Endodermal cell (in vitro differentiated cells): ENCODE measurements around the gene SEPTIN10. TPM values are rescaled to one million over a fixed set of nuclear protein-coding genes. Genes with fewer than 3 reads are reported as not detected.
A peak's percentile ranks its signal among the peaks of the same experiment; 100 is the strongest.

Experiments used
- DNase-seq: peaks from one replicate; pipeline ENCODE4 v3.0.0-alpha.2; 2017
- H3K27ac ChIP-seq: 2 replicates; pipeline ENCODE4 v1.5.1; 2013; ENCODE audit warnings: mild to moderate bottlenecking, low read depth, low read length, moderate library complexity
- H3K27me3 ChIP-seq: 2 replicates; pipeline ENCODE4 v1.6.1; 2013; ENCODE audit warnings: mild to moderate bottlenecking, low read length, moderate library complexity; ENCODE audit not compliant: insufficient read depth, control insufficient read depth, poor library complexity, severe bottlenecking
- H3K36me3 ChIP-seq: 2 replicates; pipeline ENCODE4 v1.7.0; 2013; ENCODE audit warnings: mild to moderate bottlenecking, low read length, moderate library complexity; ENCODE audit not compliant: control insufficient read depth, insufficient read depth
- H3K4me1 ChIP-seq: one replicate; pipeline ENCODE4 v1.7.0; 2013; ENCODE audit warnings: low read length; ENCODE audit not compliant: control insufficient read depth, insufficient read depth
- H3K4me3 ChIP-seq: 2 replicates; pipeline ENCODE4 v1.5.1; 2013; ENCODE audit warnings: mild to moderate bottlenecking, low read length, moderate library complexity
- H3K9ac ChIP-seq: 2 replicates; pipeline ENCODE4 v1.6.1; 2013; ENCODE audit warnings: mild to moderate bottlenecking, low read length, moderate library complexity; ENCODE audit not compliant: poor library complexity, severe bottlenecking; ENCODE audit errors: extremely low read depth
- H3K9me3 ChIP-seq: 2 replicates; pipeline ENCODE4 v1.6.1; 2013; ENCODE audit warnings: mild to moderate bottlenecking, low read length, moderate library complexity; ENCODE audit not compliant: control insufficient read depth
- H3K27ac Mint-ChIP-seq: 2 replicates; pipeline ENCODE4 v1.8.0; 2020; ENCODE audit warnings: mixed read lengths
- H3K27me3 Mint-ChIP-seq: 2 replicates; pipeline ENCODE4 v1.8.0; 2021; ENCODE audit warnings: mild to moderate bottlenecking, mixed read lengths; ENCODE audit not compliant: insufficient read depth
- H3K36me3 Mint-ChIP-seq: 2 replicates; pipeline ENCODE4 v1.8.0; 2020; ENCODE audit warnings: low read depth, mixed read lengths
- H3K4me1 Mint-ChIP-seq: 2 replicates; pipeline ENCODE4 v1.8.0; 2020; ENCODE audit warnings: mixed read lengths
- H3K4me3 Mint-ChIP-seq: 2 replicates; pipeline ENCODE4 v1.8.0; 2020; ENCODE audit warnings: mild to moderate bottlenecking, moderate library complexity, mixed read lengths
- H3K9me3 Mint-ChIP-seq: 2 replicates; pipeline ENCODE4 v1.8.0; 2020; ENCODE audit warnings: mild to moderate bottlenecking, mixed read lengths
- WGBS, 2 experiments: methylation state at CpG; one replicate each; pipeline versions ENCODE4 v1.1.5 to v1.1.7; 2013; ENCODE audit warnings: missing lambda C conversion rate in 2 of 2, mixed read lengths in 1 of 2; ENCODE audit not compliant: insufficient coverage in 1 of 2, insufficient read length in 1 of 2; 5-methylcytosine and 5-hydroxymethylcytosine counted together
- total RNA-seq, 2 donors: library from RNA; stranded (reverse); fragmentation: NEBNext Ultra II Directional in 1 of 2; extraction: Animal tissue kit (Norgen Biotek cat#: 25700) in 1 of 2; gene quantifications; 2 replicates in 1 of 2; 3 replicates in 1 of 2; pipeline ENCODE4 v1.2.1, GENCODE V29; 2021
- TF ChIP-seq, protein P1 (sequence below): fragments of 200-600 bp; sonication (generic); conservative IDR thresholded peaks from 2 replicates; pipeline ENCODE4 v1.5.0; 2021; ENCODE audit warnings: antibody characterized with exemption, mild to moderate bottlenecking

SEPTIN10 gene
- total RNA-seq, 2 donors from 2014 or later = 103 to 120 TPM

DNA sequence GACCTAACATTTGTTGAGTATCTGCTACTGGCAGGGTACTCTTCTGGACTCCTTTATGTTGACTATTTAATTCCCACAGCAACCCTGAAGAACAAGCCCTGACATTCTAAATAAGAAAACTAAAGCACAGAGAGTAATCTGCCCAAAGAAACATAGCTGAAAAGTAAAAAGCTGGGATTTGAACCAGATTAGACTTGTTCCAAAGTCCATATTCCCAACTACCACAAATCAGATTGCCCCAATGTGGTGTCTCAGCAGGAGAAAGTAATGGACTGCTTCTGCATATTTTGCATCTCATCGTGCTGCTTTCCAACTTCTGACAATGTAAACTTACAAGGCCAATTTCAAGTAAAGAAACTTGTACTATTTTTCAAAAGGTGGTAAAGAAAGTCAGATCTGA lies 56.5 kb downstream of the SEPTIN10 start:
- H3K4me3 ChIP-seq = no peak overlapping the region
- no peak overlapping the region for H3K27ac Mint-ChIP-seq
- H3K27me3 Mint-ChIP-seq = no peaks in the 10 kb centered on the region
- H3K9ac ChIP-seq = no peak overlapping the region
- H3K4me1 Mint-ChIP-seq = peaks cover 14% of the 10 kb centered on the region
- peaks cover 9% of the 10 kb centered on the region for H3K9me3 Mint-ChIP-seq
- no peaks in the 10 kb centered on the region for H3K4me1 ChIP-seq
- TF ChIP-seq, protein P1, sequence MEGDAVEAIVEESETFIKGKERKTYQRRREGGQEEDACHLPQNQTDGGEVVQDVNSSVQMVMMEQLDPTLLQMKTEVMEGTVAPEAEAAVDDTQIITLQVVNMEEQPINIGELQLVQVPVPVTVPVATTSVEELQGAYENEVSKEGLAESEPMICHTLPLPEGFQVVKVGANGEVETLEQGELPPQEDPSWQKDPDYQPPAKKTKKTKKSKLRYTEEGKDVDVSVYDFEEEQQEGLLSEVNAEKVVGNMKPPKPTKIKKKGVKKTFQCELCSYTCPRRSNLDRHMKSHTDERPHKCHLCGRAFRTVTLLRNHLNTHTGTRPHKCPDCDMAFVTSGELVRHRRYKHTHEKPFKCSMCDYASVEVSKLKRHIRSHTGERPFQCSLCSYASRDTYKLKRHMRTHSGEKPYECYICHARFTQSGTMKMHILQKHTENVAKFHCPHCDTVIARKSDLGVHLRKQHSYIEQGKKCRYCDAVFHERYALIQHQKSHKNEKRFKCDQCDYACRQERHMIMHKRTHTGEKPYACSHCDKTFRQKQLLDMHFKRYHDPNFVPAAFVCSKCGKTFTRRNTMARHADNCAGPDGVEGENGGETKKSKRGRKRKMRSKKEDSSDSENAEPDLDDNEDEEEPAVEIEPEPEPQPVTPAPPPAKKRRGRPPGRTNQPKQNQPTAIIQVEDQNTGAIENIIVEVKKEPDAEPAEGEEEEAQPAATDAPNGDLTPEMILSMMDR = no peak
- no peaks in the 10 kb centered on the region for H3K27me3 ChIP-seq
- no peak for DNase-seq
- H3K36me3 ChIP-seq = peaks cover 49% of the 10 kb centered on the region
- H3K4me3 Mint-ChIP-seq = no peak overlapping the region
- no peak overlapping the region for H3K27ac ChIP-seq
- WGBS, 2 experiments = 100% methylated on average over 1 of the region's 1 CpG; no CpG with 5 or more reads in 1 of the 2 experiments
- peaks cover 58% of the 10 kb centered on the region for H3K36me3 Mint-ChIP-seq
- peaks cover 8% of the 10 kb centered on the region for H3K9me3 ChIP-seq

DNA sequence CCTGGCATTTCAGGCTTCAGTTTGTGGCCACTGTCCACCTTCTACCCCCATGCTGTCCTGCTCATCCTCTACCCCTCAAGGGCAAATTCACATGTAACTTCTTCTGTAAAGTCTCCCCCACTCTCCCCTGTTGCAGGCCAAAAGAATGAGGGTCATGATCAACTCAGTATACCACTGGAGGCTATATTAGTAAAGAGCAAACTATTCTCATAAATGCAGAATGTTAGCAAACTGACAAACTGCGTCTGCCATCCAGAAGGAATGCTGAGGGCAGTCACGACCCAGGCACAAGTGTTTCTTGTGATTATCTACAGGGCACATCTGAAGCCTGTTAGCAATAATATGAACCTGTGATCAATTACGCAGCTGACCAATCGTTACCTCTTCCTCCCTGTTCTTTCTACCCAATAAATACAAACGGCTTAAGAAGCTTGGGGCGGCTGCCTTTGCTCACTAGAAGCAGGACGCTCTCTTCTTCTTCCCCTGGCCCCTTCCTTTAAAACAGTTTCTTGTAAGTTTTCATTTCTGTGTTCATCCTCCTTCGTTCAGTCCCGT lies 58.3 kb downstream of the SEPTIN10 start:
- no peaks in the 10 kb centered on the region for H3K27me3 Mint-ChIP-seq
- no peak overlapping the region for H3K27ac ChIP-seq
- no peaks in the 10 kb centered on the region for H3K4me1 ChIP-seq
- no peak overlapping the region for H3K4me3 Mint-ChIP-seq
- WGBS, 2 experiments = 89 to 95% methylated on average over 9 of the region's 9 CpGs
- peaks cover 16% of the 10 kb centered on the region for H3K9me3 ChIP-seq
- no peak for DNase-seq
- no peak overlapping the region for H3K4me3 ChIP-seq
- H3K4me1 Mint-ChIP-seq = peaks cover 14% of the 10 kb centered on the region
- no peaks in the 10 kb centered on the region for H3K27me3 ChIP-seq
- H3K36me3 Mint-ChIP-seq = peaks cover 66% of the 10 kb centered on the region
- H3K9me3 Mint-ChIP-seq = peaks cover 15% of the 10 kb centered on the region
- H3K27ac Mint-ChIP-seq = no peak overlapping the region
- no peak overlapping the region for H3K9ac ChIP-seq
- H3K36me3 ChIP-seq = peaks cover 60% of the 10 kb centered on the region
- TF ChIP-seq, protein P1 = no peak

DNA sequence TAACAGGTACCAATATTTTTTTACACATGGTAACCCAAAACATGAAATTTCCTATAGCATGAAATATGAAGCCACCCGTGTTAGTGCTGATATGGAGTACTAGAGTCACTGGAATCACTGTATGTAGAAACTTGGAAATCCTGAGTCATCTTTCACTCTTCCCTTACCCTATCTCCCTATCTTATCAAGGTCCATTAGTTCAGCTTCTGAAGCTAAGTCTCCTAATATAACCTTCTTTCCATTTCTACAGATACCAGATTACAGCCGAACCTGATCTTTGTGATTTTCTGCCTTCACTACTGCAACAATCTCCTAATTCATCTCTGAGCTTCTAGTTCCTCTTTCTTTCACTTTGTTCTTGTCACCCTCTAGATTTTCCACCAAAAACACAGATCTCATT lies 59.0 kb downstream of the SEPTIN10 start:
- Mint-ChIP-seq H3K27ac (peak overlapping the region; percentile 2), H3K4me1 (peaks cover 14% of the 10 kb centered on the region), H3K27me3 (no peaks in the 10 kb centered on the region), H3K4me3 (no peak overlapping the region), H3K9me3 (peaks cover 15% of the 10 kb centered on the region), H3K36me3 (peaks cover 63% of the 10 kb centered on the region)
- H3K9ac ChIP-seq = no peak overlapping the region
- H3K36me3 ChIP-seq = peaks cover 60% of the 10 kb centered on the region
- no peaks in the 10 kb centered on the region for H3K27me3 ChIP-seq
- peaks cover 16% of the 10 kb centered on the region for H3K9me3 ChIP-seq
- H3K4me3 ChIP-seq = no peak overlapping the region
- WGBS, 2 experiments = 93 to 95% methylated on average over 2 of the region's 2 CpGs
- DNase-seq = no peak
- H3K4me1 ChIP-seq = no peaks in the 10 kb centered on the region
- TF ChIP-seq, protein P1 = no peak
- no peak overlapping the region for H3K27ac ChIP-seq
